Measurements from ENCODE around the gene ZNF830.
"Not testable (repeated sequence)": the region's sequence is repeated elsewhere in the genome, so short reads cannot be mapped to it uniquely, and the experiment has no call there.

Gene ZNF830, protein sequence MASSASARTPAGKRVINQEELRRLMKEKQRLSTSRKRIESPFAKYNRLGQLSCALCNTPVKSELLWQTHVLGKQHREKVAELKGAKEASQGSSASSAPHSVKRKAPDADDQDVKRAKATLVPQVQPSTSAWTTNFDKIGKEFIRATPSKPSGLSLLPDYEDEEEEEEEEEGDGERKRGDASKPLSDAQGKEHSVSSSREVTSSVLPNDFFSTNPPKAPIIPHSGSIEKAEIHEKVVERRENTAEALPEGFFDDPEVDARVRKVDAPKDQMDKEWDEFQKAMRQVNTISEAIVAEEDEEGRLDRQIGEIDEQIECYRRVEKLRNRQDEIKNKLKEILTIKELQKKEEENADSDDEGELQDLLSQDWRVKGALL

DNA sequence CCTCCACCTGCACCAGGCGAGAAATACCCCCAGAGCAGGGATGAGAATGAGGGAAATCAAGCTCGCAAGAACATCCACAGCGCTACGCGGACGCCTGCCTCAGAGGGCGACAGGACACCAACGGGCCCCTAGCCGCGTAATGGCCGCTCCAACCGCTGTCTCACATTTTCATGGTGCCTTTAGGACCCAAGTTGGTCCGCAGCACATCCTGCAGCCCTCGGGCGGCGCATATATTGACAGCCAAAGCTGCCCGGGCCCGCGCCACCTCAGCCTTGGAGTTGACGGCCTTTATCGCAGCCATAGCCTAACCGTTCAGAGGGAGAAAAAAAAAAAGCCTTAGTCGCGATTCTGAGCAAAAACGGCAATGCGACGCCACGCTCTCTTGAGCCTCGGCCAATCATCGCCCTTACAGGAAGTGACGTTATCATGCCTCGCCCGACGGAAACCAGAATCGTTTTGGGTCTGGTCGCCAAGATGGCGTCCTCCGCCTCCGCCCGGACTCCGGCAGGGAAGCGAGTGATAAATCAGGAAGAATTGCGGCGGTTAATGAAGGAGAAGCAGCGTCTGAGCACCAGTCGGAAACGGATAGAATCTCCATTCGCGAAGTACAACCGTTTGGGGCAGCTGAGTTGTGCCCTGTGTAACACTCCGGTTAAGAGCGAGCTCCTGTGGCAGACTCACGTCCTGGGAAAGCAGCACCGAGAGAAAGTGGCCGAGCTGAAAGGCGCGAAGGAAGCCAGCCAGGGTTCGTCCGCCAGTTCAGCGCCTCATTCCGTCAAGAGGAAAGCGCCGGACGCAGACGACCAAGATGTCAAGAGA, at the start of gene ZNF830, which contains the start of gene CCT6B:
TSS of gene ZNF830 (plus strand) at position 448 of the 819 bp plus-strand sequence. CDS start at position 475, 27 bp downstream.
TSS of gene CCT6B (minus strand) at position 368 of the 819 bp plus-strand sequence. CDS start at position 301, 67 bp downstream.
- DNase-seq (ENCODE audit: low read depth, low spot score), result peak; percentile 83

- peak; percentile 23 for DNase-seq (ENCODE audit: low read depth, low spot score)
Measured at GRCh38 chr17:34913001-34913400, 48.3 kb upstream of the ZNF830 start.

DNA sequence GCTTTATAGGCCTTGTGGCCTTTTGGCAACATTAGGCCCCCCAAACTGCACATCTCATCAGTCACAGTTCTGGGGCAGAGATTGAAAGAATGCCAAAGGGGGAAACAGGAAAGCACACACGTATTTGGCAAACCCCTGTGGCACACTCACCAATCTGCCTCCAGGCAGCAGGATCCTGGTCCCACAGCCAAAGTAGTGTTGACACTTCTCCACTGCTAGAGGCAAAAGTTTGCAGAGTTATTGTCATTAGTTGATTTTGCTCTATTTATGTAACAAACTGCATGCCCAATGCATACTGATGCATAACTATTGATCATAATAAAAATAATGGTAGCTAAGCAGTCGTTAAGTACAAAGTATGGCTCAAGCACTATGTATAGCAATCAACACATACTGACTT, 45.2 kb upstream of the ZNF830 start:
- no peak for DNase-seq (ENCODE audit: low read depth, low spot score)

- no peak for DNase-seq (ENCODE audit: low read depth, low spot score)
Measured at GRCh38 chr17:34917381-34917780, 44.0 kb upstream of the ZNF830 start.

DNA sequence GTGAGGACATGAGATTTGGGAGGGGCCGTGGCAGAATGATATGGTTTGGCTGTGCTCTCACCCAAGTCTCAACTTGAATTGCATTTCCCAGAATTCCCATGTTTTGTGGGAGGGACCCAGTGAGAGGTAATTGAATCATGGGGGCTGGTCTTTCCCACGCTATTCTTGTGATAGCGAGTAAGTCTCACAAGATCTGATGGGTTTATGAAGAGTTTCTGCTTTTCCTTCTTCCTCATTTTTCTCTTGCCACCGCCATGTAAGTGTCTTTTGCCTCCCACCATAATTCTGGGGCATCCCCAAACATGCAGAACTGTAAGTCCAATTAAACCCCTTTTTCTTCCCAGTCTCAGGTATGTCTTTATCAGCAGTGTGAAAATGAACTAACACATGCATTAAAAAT, 40.7 kb upstream of the ZNF830 start:
- no peak for DNase-seq (ENCODE audit: low read depth, low spot score)

DNA sequence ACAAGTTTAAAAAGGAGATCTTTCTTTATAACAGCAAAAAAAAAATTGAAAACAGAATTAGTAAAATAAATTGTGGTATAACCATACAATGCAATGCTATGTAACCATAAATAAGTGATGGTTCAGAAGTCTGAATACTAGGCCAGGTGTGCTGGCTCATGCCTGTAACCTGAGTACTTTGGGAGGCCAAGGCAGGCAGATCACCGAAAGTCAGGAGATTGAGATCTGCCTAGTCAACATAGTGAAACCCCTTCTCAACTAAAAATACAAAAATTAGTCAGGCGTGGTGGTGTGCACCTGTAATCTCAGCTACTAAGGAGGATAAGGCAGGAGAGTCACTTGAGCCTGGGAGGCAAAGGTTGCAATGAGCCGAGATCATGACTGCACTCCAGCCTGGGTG, 34.7 kb upstream of the ZNF830 start:
- no peak for DNase-seq (ENCODE audit: low read depth, low spot score)

DNA sequence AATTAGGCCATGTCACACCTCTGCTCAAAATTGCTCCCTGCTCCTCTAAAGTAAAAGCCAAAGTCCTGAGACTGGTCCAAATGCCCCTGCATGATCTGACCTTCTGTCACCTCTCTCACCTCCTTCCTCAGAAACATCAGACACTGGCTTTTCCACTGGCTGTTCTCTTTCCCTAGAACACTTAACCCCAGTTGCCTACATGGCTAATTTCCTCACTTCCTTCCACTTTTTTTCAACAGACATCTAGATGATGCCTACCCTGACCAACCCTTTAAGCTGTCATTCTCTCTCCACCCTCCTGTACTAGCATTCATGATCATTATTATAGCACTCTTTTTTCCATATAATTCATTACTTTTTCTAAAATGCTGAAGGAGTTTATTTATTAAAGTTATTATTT, 31.1 kb upstream of the ZNF830 start:
- DNase-seq (ENCODE audit: low read depth, low spot score), result no peak

- DNase-seq (ENCODE audit: low read depth, low spot score), result not testable (repeated sequence)
Measured at GRCh38 chr17:34950780-34951179, 10.6 kb upstream of the ZNF830 start.

GRCh38 chr17:34958438-34958837, 2.9 kb upstream of the ZNF830 start:
- no peak for DNase-seq (ENCODE audit: low read depth, low spot score)

DNA sequence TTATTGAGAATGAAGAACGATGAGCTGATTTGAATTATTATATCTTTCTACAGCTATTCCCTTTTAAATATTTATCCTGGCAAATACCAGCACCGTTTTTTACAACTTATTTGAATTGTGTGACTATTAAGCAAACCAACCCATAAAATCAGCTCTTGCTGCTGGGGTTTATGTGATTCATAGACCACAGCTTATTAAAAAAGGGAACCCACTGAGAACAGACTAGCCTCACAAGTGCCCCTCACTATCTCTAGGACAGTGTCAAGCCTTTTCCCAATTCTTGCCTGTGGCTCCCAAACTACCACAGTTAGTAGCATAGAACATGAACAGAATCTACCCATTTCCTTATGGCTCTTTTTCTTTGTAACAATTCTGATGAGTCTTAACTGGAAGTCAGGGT, 12.8 kb downstream of the ZNF830 start:
- DNase-seq (ENCODE audit: low read depth, low spot score), result no peak

GRCh38 chr17:34974794-34975785, 13.8 kb downstream of the ZNF830 start:
- DNase-seq (ENCODE audit: low read depth, low spot score), result no peak

DNA sequence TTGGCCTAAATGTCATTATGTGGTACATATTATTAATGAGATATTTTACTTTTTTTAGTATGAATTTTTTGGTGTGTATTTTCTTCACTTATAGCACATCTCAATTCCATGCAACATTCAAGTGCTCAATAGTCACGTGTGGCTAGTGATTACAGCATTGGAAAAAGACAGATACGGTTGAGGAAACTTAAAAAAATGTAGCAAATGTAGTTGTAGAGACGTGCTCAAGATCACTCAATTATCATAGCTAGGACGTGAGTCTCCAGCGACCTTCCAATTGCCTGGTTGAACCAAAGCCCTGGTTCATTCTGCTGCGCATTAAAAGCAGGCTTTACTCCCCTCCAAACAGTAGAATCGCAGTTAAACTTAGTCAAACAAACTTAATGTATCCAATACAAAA, 17.8 kb downstream of the ZNF830 start:
- no peak for DNase-seq (ENCODE audit: low read depth, low spot score)

DNA sequence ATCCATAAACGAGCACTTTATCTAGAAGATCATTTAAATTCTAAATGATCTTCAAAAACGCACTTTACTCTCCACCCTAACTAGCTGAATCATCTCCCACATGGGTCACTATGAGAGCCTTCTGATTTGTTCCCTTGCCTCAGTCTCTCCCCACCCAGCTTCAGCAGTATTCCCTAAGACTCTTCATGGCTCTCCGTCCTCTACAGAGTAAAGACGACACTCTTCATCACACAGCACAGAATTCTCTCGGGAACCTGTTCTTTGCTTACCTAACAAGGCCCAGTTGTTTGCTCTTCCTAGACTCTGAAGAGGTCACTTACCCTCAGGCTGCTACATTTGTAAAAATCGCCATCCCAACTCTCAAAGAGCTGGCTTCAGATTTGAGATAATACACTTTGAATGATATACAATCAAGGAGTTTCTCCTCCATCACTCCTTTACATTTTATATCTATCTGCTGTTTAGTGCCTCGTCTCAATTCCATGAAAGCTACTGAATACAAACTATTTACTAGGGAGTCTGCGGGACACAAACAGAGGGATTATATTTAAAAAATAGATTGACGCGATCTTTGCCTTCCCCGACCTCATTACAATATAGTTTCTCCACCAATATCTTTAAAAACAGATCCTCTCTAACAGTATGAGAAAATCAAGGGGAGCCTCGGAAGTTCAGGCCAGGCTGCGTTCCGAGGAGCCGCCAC, 18.5 kb downstream of the ZNF830 start:
- no peak for DNase-seq (ENCODE audit: low read depth, low spot score)

- peak; percentile 74 for DNase-seq (ENCODE audit: low read depth, low spot score)
Measured at GRCh38 chr17:34980353-34980680, 19.0 kb downstream of the ZNF830 start, which contains the start of gene LIG3. LIG3 (plus strand) TSS chr17:34980512; CDS start chr17:34983006, 2,494 bp downstream.

GRCh38 chr17:34980681-34981537, 19.6 kb downstream of the ZNF830 start:
- no peak for DNase-seq (ENCODE audit: low read depth, low spot score)

GRCh38 chr17:34981538-34982241, 20.4 kb downstream of the ZNF830 start:
- DNase-seq (ENCODE audit: low read depth, low spot score), result no peak

- DNase-seq (ENCODE audit: low read depth, low spot score), result no peak
Measured at GRCh38 chr17:34987232-34987631, 25.9 kb downstream of the ZNF830 start.

DNA sequence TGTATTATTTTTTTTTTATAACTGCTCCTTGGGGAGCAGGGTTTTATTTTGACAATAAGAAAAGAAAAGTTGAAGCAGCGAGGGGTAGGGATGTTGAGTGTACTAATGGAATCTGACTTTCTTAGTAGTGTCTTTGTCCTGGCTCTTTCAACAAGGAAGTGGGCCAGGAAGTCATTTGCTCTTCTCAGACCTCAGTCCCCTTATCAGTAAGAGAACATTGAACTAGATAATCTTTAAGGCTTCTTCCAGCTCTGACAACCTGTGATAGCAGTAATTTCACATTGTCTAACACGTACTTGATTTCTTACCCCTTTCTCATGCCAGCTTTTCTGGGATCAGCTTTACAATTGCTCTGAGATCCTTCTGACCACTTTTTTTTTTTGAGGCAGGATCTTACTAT, 27.3 kb downstream of the ZNF830 start:
- no peak for DNase-seq (ENCODE audit: low read depth, low spot score)

- no peak for DNase-seq (ENCODE audit: low read depth, low spot score)
Measured at GRCh38 chr17:34989473-34989872, 28.1 kb downstream of the ZNF830 start.
